Mucosa of descending colon (tissue), 3 donors: ENCODE results near the gene NMT2. TPM values are rescaled to one million over a fixed set of nuclear protein-coding genes. Genes with fewer than 3 reads are reported as not detected.
A peak's percentile ranks its signal among the peaks of the same experiment; 100 is the strongest.

Experiments
- ATAC-seq: fragments of 200-7000 bp; cut with Tn5 transposase; one replicate; pipeline ENCODE4 v1.9.1; 2020; ENCODE audit warnings: mild to moderate bottlenecking, moderate library complexity
- DNase-seq, 3 donors: peaks; one replicate each; pipeline ENCODE4 v3.0.0-alpha.2; 2020
- H3K36me3 ChIP-seq: fragments of 200-600 bp; one replicate; pipeline ENCODE4 v1.8.0; 2021; ENCODE audit warnings: low read depth, mild to moderate bottlenecking
- H3K4me1 ChIP-seq: fragments of 200-600 bp; one replicate; pipeline ENCODE4 v1.8.0; 2021; ENCODE audit warnings: low read depth, mild to moderate bottlenecking
- H3K4me3 ChIP-seq: fragments of 200-600 bp; one replicate; pipeline ENCODE4 v1.8.0; 2021; ENCODE audit warnings: mild to moderate bottlenecking
- H3K9me3 ChIP-seq: fragments of 200-600 bp; one replicate; pipeline ENCODE4 v1.8.0; 2021; ENCODE audit warnings: mild to moderate bottlenecking
- intact Hi-C, 2 donors: fragments of 100-400 bp; cut with DNase I in 1 of 2; cut with micrococcal nuclease in 1 of 2; formaldehyde crosslinking; loops; one replicate each; pipeline versions ENCODE4 v1.11.0 to v1.11.1; 2022; cut with DNase I, micrococcal nuclease
- total RNA-seq, 3 donors: library from RNA; stranded (reverse); fragmentation: NEBNext Ultra II Directional in 2 of 3; extraction: Animal tissue kit (Norgen Biotek cat#: 25700) in 2 of 3; gene quantifications; one replicate each; pipeline versions ENCODE4 v1.2.1 to v1.2.4, GENCODE V29; 2021 to 2023
- TF ChIP-seq, protein P1 (sequence below): fragments of 200-600 bp; IDR thresholded peaks from one replicate; pipeline ENCODE4 v1.8.0; 2022; ENCODE audit warnings: antibody characterized with exemption, mild to moderate bottlenecking
- donor health status: DM: no; HTN: no; CAD: no; lungs with moderate emphysema.
- donor health status: DM: no; HTN: no; CAD: no.
- donor health status: DM: no; HTN: yes; CAD: no.

Gene NMT2
- total RNA-seq, 3 donors from 2014 or later: 21.8 to 26.4 (median 24.3) TPM

DNA sequence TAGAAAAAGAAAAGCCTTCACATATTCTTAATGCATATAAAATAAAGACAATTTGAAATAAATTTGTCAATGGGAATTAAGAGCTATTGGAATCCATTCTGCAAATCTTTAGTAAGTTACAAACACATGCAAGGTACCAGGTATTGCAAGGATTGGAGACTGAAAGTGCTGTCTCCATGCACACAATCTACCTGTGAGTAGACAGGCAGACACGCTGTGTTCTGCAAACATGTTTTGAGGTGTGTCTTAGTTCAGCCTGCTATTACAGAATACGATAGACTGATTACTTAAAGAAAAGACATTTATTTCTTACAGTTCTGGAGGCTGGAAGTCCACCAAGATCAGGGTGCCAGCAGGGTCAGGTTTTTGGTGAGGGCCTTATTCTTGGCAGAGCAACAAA is 10.0 kb downstream of the NMT2 start:
- intact Hi-C loops: no loop called here
- DNase-seq: no peak
- no peaks in the 10 kb centered on the region for H3K9me3 ChIP-seq
- H3K4me3 ChIP-seq: no peak overlapping the region
- TF ChIP-seq, protein P1, sequence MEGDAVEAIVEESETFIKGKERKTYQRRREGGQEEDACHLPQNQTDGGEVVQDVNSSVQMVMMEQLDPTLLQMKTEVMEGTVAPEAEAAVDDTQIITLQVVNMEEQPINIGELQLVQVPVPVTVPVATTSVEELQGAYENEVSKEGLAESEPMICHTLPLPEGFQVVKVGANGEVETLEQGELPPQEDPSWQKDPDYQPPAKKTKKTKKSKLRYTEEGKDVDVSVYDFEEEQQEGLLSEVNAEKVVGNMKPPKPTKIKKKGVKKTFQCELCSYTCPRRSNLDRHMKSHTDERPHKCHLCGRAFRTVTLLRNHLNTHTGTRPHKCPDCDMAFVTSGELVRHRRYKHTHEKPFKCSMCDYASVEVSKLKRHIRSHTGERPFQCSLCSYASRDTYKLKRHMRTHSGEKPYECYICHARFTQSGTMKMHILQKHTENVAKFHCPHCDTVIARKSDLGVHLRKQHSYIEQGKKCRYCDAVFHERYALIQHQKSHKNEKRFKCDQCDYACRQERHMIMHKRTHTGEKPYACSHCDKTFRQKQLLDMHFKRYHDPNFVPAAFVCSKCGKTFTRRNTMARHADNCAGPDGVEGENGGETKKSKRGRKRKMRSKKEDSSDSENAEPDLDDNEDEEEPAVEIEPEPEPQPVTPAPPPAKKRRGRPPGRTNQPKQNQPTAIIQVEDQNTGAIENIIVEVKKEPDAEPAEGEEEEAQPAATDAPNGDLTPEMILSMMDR: no peak
- H3K36me3 ChIP-seq: no peaks in the 10 kb centered on the region
- peaks cover 9% of the 10 kb centered on the region for H3K4me1 ChIP-seq
- peak; percentile 82 for ATAC-seq

DNA sequence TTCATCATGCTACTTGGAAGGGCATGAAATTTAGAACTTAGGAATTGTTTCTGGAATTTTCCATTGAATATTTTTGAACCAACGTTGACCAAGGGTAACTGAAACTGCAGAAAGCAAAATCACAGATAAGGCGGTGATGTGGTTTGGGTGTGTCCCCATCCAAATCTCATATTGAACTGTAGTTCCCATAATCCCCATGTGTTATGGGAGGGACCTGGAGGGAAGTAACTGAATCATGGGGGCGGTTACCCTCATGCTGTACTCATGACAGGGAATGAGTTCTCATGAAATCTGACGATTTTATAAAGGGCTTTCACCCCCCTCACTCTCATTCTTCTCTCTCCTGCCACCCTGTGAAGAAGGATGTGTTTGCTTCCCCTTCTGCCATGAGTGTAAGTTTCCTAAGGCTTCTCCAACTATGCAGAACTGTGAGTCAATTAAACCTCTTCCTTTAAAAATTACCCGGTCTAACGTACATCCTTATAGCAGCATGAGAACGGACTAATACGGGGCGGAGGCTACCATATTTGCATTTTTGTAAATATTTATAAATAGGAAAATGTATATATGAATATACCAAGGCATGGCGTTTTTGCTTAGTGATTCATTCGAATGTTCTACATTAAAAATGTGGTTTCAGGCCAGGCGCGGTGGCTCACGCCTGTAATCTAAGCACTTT is 12.4 kb downstream of the NMT2 start:
- intact Hi-C loops: no loop called here
- ATAC-seq: no peak

DNA sequence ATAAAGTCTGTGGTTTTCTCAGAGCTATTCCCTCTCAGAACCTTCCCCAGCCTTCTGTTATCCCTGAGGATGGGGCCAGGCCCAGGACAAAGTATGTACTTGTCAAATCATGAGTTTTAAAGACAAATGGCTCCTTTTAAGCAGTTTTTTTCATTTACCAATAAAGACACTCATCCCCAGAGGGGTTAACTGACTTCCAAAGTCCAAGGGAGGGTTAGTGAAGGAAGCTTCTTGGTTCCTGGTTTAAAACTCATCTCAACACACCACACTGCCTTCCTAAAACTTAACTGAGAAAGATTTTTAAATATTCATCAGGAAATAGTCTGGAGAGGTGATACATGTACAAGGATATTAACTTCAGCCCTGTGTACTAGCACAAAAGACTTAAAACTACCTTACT is 15.9 kb downstream of the NMT2 start:
- intact Hi-C loops: no loop called here
- Histone ChIP-seq H3K4me3 (no peak overlapping the region), H3K4me1 (peaks cover 11% of the 10 kb centered on the region), H3K9me3 (no peaks in the 10 kb centered on the region), H3K36me3 (no peaks in the 10 kb centered on the region)
- no peak for DNase-seq
- TF ChIP-seq, protein P1: no peak
- peak; percentile 49 for ATAC-seq

More for the DNA sequence above, 12.4 kb downstream of the NMT2 start:
- Histone ChIP-seq H3K4me1 (peaks cover 18% of the 10 kb centered on the region), H3K9me3 (no peaks in the 10 kb centered on the region), H3K36me3 (no peaks in the 10 kb centered on the region), H3K4me3 (no peak overlapping the region)
- TF ChIP-seq, protein P1: no peak
- no peak for DNase-seq

DNA sequence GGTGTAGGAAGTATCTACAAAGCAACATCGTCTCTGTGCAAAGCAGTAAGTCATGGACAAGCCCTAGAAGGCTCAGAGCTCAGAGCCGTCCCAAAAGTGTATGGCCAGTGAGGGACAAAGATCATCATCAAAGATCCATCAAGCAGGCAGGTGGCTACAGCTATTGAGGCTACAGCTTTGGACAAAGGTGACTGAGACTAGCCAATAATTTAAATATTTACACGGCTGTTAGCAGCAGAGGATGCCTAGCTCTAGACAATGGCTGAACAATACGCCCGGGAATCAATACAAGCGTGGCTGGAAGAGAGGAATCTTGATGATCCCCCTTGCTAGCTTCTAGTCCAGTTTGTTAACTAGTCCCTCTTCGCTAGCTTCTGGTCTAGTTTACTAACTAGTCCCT is 17.9 kb downstream of the NMT2 start:
- no peak overlapping the region for H3K4me3 ChIP-seq
- intact Hi-C loops: no loop called here
- no peaks in the 10 kb centered on the region for H3K9me3 ChIP-seq
- TF ChIP-seq, protein P1: no peak
- H3K4me1 ChIP-seq: peaks cover 9% of the 10 kb centered on the region
- ATAC-seq (no peak), DNase-seq (no peak)
- H3K36me3 ChIP-seq: no peaks in the 10 kb centered on the region

DNA sequence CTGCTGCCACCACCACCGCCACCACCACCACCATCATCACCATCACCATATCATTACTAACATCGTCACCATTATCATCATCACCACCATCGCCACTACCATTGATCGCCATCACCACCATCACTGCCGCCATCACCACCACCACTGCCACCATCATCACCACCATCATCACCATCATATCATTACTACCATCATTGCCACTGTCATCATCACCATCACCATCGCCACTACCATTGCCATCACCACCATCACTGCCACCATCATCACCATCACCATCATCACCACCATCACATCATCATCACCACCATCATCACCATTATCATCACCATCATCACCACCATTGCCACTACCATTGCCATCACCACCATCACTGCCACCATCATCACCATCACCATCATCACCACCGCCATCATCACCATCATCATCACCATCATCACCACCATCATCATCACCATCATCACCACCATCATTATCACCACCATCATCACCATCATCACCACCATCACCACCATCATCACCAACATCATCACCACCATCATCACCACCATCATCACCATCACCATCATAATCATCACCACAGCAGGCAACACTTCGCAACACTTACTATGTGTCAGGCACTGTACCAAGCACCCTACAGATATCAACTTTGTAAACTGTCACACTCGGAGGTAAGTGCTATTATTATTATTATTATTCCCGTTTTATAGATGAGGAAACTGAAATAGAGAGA is 19.3 kb downstream of the NMT2 start:
- peaks cover 9% of the 10 kb centered on the region for H3K4me1 ChIP-seq
- intact Hi-C loops: no loop called here

More for the DNA sequence above, 19.3 kb downstream of the NMT2 start:
- ATAC-seq: no peak
- Histone ChIP-seq H3K9me3 (no peaks in the 10 kb centered on the region), H3K36me3 (no peaks in the 10 kb centered on the region), H3K4me3 (no peak overlapping the region)
- TF ChIP-seq, protein P1: no peak
- no peak for DNase-seq
